ENCODE data around the gene TNNI3K. TPM values are rescaled to one million over a fixed set of nuclear protein-coding genes. Genes with fewer than 3 reads are reported as not detected.

TNNI3K gene
- total and polyA plus RNA-seq, 10 of the 15 experiments (the other 5 are each of a cell fraction or from before 2014, with no cell fraction given), result 0.14 to 1.6 (median 0.44) TPM; not detected in 4

DNA sequence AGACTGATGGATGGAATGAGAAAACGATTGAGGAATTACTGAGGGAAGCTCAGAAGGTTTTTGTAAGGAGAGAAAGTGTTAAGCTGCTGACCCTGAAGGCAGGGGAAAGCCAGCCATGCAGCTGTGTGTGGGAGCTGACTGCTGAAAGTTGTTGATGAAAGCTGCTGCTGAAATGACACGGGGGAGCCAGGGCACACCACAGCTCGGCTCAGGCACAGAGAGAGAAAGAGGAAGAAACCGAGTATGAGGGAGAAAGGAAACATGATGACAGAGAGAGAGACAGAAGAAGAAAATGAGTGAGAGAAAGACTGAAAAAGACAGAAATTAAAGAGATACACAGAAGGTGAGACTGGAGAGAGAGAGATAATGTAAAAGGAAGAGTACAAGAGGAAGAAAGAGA lies 161.7 kb downstream of the TNNI3K start:
- ChIA-PET POLR2A (interaction anchor here (1.5 kb wide), 1 partner anchor 26 kb away, joined by 3 read pairs; no protein-coding TSS in a partner anchor), RAD21 (ENCODE audit: unreplicated experiment) (interaction anchor here (1.0 to 1.2 kb wide), 3 partner anchors 29 to 292 kb away, joined by 3 to 5 read pairs (median 4); no protein-coding TSS in a partner anchor), SMC1A (ENCODE audit: uncharacterized antibody, unreplicated experiment) (interaction anchor here (0.7 to 2.3 kb wide), 8 partner anchors 8 to 293 kb away, joined by 3 to 7 read pairs (median 4); no protein-coding TSS in a partner anchor), CTCF (interaction anchor here (0.7 to 1.1 kb wide), 2 partner anchors 39 to 384 kb away, joined by 3 to 4 read pairs; no protein-coding TSS in a partner anchor)
- no peaks in the 10 kb centered on the region for H3K36me3 ChIP-seq (ENCODE audit: control insufficient read depth in 2 of 2, insufficient read depth in 2 of 2, low read length in 1 of 2)
- BruUV-seq (replicated peaks), result no TSS peak
- FAIRE-seq (no peak), ATAC-seq (peak; percentile 58), DNase-seq (ENCODE audit: low read depth, low spot score) (no peak)
- H4K20me1 ChIP-seq (ENCODE audit: control insufficient read depth, insufficient read depth), result no peaks in the 10 kb centered on the region
- H3K79me2 ChIP-seq (ENCODE audit: control insufficient read depth, insufficient read depth, low read length), result no peaks in the 10 kb centered on the region
- WGBS (ENCODE audit: insufficient coverage, insufficient replicate concordance, low lambda C conversion rate, missing lambda C conversion rate), result 2% methylated on average over 4 of the region's 4 CpGs
- intact Hi-C loops (cut with micrococcal nuclease; ENCODE audit: unreplicated experiment), result no loop called here
- H3K27ac ChIP-seq (ENCODE audit: control insufficient read depth, insufficient read depth), result no peak overlapping the region
- no peak overlapping the region; the same call in 1 of the 2 replicates for H2AFZ ChIP-seq (ENCODE audit: control insufficient read depth, low read depth, low read length)
- no peak overlapping the region for H3K4me2 ChIP-seq (ENCODE audit: control insufficient read depth, insufficient read depth)
- H3K4me3 ChIP-seq, result no peak overlapping the region
- in situ Hi-C loops (cut with MboI), result no loop called here
- H3K27me3 ChIP-seq (replicated peaks in 1 of 2; ENCODE audit: control insufficient read depth in 2 of 2, insufficient read depth in 2 of 2, low read length in 1 of 2), result no peaks in the 10 kb centered on the region
- no peak overlapping the region for H3K9ac ChIP-seq (ENCODE audit: control insufficient read depth, insufficient read depth, low read length)
- H3K4me1 ChIP-seq (ENCODE audit: control insufficient read depth, insufficient read depth, low read length), result no peaks in the 10 kb centered on the region
- H3K9me3 ChIP-seq (replicated peaks; ENCODE audit: control insufficient read depth, insufficient read depth, low read length), result no peaks in the 10 kb centered on the region
- TF ChIP-seq MTA3 (IDR thresholded peaks at IDR 0.05; ENCODE audit: borderline replicate concordance, low read length), result no peak
- TF ChIP-seq, protein P1, sequence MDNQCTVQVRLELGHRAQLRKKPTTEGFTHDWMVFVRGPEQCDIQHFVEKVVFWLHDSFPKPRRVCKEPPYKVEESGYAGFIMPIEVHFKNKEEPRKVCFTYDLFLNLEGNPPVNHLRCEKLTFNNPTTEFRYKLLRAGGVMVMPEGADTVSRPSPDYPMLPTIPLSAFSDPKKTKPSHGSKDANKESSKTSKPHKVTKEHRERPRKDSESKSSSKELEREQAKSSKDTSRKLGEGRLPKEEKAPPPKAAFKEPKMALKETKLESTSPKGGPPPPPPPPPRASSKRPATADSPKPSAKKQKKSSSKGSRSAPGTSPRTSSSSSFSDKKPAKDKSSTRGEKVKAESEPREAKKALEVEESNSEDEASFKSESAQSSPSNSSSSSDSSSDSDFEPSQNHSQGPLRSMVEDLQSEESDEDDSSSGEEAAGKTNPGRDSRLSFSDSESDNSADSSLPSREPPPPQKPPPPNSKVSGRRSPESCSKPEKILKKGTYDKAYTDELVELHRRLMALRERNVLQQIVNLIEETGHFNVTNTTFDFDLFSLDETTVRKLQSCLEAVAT (IDR thresholded peaks at IDR 0.05), result 0 out of 2 replicates have a peak, but pooled peaks have one; percentile 41
- TF ChIP-seq, protein P2, sequence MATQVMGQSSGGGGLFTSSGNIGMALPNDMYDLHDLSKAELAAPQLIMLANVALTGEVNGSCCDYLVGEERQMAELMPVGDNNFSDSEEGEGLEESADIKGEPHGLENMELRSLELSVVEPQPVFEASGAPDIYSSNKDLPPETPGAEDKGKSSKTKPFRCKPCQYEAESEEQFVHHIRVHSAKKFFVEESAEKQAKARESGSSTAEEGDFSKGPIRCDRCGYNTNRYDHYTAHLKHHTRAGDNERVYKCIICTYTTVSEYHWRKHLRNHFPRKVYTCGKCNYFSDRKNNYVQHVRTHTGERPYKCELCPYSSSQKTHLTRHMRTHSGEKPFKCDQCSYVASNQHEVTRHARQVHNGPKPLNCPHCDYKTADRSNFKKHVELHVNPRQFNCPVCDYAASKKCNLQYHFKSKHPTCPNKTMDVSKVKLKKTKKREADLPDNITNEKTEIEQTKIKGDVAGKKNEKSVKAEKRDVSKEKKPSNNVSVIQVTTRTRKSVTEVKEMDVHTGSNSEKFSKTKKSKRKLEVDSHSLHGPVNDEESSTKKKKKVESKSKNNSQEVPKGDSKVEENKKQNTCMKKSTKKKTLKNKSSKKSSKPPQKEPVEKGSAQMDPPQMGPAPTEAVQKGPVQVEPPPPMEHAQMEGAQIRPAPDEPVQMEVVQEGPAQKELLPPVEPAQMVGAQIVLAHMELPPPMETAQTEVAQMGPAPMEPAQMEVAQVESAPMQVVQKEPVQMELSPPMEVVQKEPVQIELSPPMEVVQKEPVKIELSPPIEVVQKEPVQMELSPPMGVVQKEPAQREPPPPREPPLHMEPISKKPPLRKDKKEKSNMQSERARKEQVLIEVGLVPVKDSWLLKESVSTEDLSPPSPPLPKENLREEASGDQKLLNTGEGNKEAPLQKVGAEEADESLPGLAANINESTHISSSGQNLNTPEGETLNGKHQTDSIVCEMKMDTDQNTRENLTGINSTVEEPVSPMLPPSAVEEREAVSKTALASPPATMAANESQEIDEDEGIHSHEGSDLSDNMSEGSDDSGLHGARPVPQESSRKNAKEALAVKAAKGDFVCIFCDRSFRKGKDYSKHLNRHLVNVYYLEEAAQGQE (IDR thresholded peaks at IDR 0.05; ENCODE audit: low read depth, low read length), result no peak
- peak; percentile 25; the same call in 1 of the 2 replicates for TF ChIP-seq ATF7 (IDR thresholded peaks at IDR 0.05; ENCODE audit: low read depth)
- peak; percentile 79; the same call in 1 of the 2 replicates for TF ChIP-seq NBN (IDR thresholded peaks at IDR 0.05)
- no peak for TF ChIP-seq BACH1 (IDR thresholded peaks at IDR 0.05; ENCODE audit: borderline replicate concordance)
- TF ChIP-seq, protein P3, sequence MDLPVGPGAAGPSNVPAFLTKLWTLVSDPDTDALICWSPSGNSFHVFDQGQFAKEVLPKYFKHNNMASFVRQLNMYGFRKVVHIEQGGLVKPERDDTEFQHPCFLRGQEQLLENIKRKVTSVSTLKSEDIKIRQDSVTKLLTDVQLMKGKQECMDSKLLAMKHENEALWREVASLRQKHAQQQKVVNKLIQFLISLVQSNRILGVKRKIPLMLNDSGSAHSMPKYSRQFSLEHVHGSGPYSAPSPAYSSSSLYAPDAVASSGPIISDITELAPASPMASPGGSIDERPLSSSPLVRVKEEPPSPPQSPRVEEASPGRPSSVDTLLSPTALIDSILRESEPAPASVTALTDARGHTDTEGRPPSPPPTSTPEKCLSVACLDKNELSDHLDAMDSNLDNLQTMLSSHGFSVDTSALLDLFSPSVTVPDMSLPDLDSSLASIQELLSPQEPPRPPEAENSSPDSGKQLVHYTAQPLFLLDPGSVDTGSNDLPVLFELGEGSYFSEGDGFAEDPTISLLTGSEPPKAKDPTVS (IDR thresholded peaks at IDR 0.05; ENCODE audit: low read depth, low read length), result no peak
- TF ChIP-seq HDGF (IDR thresholded peaks at IDR 0.05), result peak; percentile 77; the same call in 1 of the 2 replicates
- TF ChIP-seq, protein P4, sequence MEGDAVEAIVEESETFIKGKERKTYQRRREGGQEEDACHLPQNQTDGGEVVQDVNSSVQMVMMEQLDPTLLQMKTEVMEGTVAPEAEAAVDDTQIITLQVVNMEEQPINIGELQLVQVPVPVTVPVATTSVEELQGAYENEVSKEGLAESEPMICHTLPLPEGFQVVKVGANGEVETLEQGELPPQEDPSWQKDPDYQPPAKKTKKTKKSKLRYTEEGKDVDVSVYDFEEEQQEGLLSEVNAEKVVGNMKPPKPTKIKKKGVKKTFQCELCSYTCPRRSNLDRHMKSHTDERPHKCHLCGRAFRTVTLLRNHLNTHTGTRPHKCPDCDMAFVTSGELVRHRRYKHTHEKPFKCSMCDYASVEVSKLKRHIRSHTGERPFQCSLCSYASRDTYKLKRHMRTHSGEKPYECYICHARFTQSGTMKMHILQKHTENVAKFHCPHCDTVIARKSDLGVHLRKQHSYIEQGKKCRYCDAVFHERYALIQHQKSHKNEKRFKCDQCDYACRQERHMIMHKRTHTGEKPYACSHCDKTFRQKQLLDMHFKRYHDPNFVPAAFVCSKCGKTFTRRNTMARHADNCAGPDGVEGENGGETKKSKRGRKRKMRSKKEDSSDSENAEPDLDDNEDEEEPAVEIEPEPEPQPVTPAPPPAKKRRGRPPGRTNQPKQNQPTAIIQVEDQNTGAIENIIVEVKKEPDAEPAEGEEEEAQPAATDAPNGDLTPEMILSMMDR (IDR thresholded peaks at IDR 0.05 in 2 of 3, conservative IDR thresholded peaks at IDR 0.05 in 1 of 3; ENCODE audit: control insufficient read depth in 2 of 3, extremely low read depth in 1 of 3, insufficient read depth in 1 of 3, low read depth in 3 of 3, low read length in 3 of 3), result no peak
- TF ChIP-seq, protein P5, sequence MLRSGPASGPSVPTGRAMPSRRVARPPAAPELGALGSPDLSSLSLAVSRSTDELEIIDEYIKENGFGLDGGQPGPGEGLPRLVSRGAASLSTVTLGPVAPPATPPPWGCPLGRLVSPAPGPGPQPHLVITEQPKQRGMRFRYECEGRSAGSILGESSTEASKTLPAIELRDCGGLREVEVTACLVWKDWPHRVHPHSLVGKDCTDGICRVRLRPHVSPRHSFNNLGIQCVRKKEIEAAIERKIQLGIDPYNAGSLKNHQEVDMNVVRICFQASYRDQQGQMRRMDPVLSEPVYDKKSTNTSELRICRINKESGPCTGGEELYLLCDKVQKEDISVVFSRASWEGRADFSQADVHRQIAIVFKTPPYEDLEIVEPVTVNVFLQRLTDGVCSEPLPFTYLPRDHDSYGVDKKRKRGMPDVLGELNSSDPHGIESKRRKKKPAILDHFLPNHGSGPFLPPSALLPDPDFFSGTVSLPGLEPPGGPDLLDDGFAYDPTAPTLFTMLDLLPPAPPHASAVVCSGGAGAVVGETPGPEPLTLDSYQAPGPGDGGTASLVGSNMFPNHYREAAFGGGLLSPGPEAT (IDR thresholded peaks at IDR 0.05; ENCODE audit: low read depth), result peak; percentile 17; the same call in 1 of the 2 replicates
- no peak for TF ChIP-seq ZNF217 (IDR thresholded peaks at IDR 0.05)

Measured in GM12878 (cell line).